Gastroesophageal sphincter (tissue), 4 donors: ENCODE data around the gene ALDH1A1. TPM values are rescaled to one million over a fixed set of nuclear protein-coding genes. Genes with fewer than 3 reads are reported as not detected.
A peak's percentile ranks its signal among the peaks of the same experiment; 100 is the strongest.

ENCODE experiments used
- ATAC-seq: fragments of 150-250 bp; one replicate; pipeline ENCODE4 v1.9.1; 2016; ENCODE audit warnings: mild to moderate bottlenecking, moderate library complexity
- H3K27ac ChIP-seq, 4 donors: fragments of 200-600 bp; sonication (generic) in 3 of 4; 1 replicate in 3 of 4; 2 replicates in 1 of 4; pipeline ENCODE4 v1.5.1; 2016 to 2019
- H3K27me3 ChIP-seq: fragments of 200-600 bp; sonication (generic); one replicate; pipeline ENCODE4 v1.5.1; 2019
- H3K36me3 ChIP-seq, 2 donors: fragments of 200-600 bp; sonication (generic); one replicate each; pipeline ENCODE4 v1.5.1; 2019; ENCODE audit warnings: control low read depth in 1 of 2
- H3K4me1 ChIP-seq, 3 donors: fragments of 200-600 bp; sonication (generic); 1 replicate in 2 of 3; 2 replicates in 1 of 3; pipeline ENCODE4 v1.5.1; 2016 to 2019; ENCODE audit warnings: control low read depth in 2 of 3
- H3K4me3 ChIP-seq, 2 donors: fragments of 200-600 bp; sonication (generic); one replicate each; pipeline ENCODE4 v1.5.1; 2019; ENCODE audit warnings: mild to moderate bottlenecking in 1 of 2, moderate library complexity in 1 of 2
- H3K9me3 ChIP-seq, 3 donors: fragments of 200-600 bp; sonication (generic); one replicate each; pipeline ENCODE4 v1.5.1; 2017 to 2019; ENCODE audit warnings: control low read depth in 2 of 3
- CTCF ChIP-seq, 4 experiments: fragments of 200-600 bp in 2 of 4; fragments of 450-650 bp in 2 of 4; sonication (generic) in 1 of 4; IDR thresholded peaks; one replicate each; pipeline ENCODE4 v1.5.1; 2017 to 2019; ENCODE audit warnings: antibody characterized with exemption in 4 of 4, mild to moderate bottlenecking in 2 of 4, moderate library complexity in 2 of 4
- EP300 ChIP-seq: sonication (generic); formaldehyde crosslinking; IDR thresholded peaks from one replicate; pipeline ENCODE4 v1.6.1; 2017; ENCODE audit warnings: antibody characterized with exemption, mild to moderate bottlenecking
- POLR2A ChIP-seq, 2 donors: fragments of 450-650 bp; IDR thresholded peaks; one replicate each; pipeline ENCODE4 v1.6.1; 2017; ENCODE audit warnings: antibody characterized with exemption in 2 of 2, mild to moderate bottlenecking in 2 of 2, moderate library complexity in 1 of 2
- POLR2AphosphoS5 ChIP-seq: sonication (generic); formaldehyde crosslinking; IDR thresholded peaks from one replicate; pipeline ENCODE4 v1.6.1; 2017; ENCODE audit warnings: antibody characterized with exemption
- WGBS, 2 donors: methylation state at CpG; one replicate each; pipeline ENCODE4 v1.1.5; 2018; ENCODE audit warnings: low coverage in 1 of 2; 5-methylcytosine and 5-hydroxymethylcytosine counted together
- total RNA-seq, 4 donors: library from RNA; depleted of rRNA; stranded (reverse); fragments of >200 nt; gene quantifications; one replicate each; pipeline ENCODE4 v1.1.0, GENCODE V29; 2016

Gene ALDH1A1
- 100 to 1,000 TPM in 1 of 4 donors, 10 to 100 TPM in 3; 49.2 to 118 (median 83.9) TPM for total RNA-seq

GRCh38 chr9:72952914-72953313 is at the start of gene ALDH1A1:
Gene ALDH1A1, minus strand, starts transcription at chr9:72953053. Its CDS starts 53 bp downstream, at chr9:72953000.
- Histone ChIP-seq H3K4me1 (peaks cover 0 to 40% (median 0%) of the 10 kb centered on the region in 3 donors), H3K9me3 (no peaks in the 10 kb centered on the region), H3K27ac (peak within 1 kb of the TSS; percentile 32 to 70 (median 52)), H3K36me3 (no peaks in the 10 kb centered on the region), H3K4me3 (peak within 1 kb of the TSS; percentile 45 to 53), H3K27me3 (no peaks in the 10 kb centered on the region)
- 35 to 37% methylated on average over 5 to 9 of the region's 9 CpGs for WGBS, 2 donors
- peak; percentile 51 for ATAC-seq
- TF ChIP-seq EP300 (no peak), POLR2A (IDR thresholded peaks at IDR 0.05) (peak in 1 of 2 donors; percentile 33)

- WGBS, 2 donors = 92 to 100% methylated on average over 3 of the region's 3 CpGs
- ATAC-seq = no peak
Observed at GRCh38 chr9:73001860-73002259, 49.0 kb upstream of the ALDH1A1 start.

GRCh38 chr9:72998363-72998762 is 45.5 kb upstream of the ALDH1A1 start:
- no peaks in the 10 kb centered on the region for H3K9me3 ChIP-seq
- H3K4me3 ChIP-seq = no peak overlapping the region
- H3K4me1 ChIP-seq = no peaks in the 10 kb centered on the region
- WGBS, 2 donors = 86 to 88% methylated on average over 4 of the region's 4 CpGs
- H3K27ac ChIP-seq = no peak overlapping the region
- H3K27me3 ChIP-seq = no peaks in the 10 kb centered on the region
- ATAC-seq = no peak
- TF ChIP-seq EP300 (no peak), POLR2AphosphoS5 (no peak), POLR2A (IDR thresholded peaks at IDR 0.05) (no peak), CTCF (IDR thresholded peaks at IDR 0.05) (no peak)
- no peaks in the 10 kb centered on the region for H3K36me3 ChIP-seq

More at GRCh38 chr9:73001860-73002259, 49.0 kb upstream of the ALDH1A1 start:
- TF ChIP-seq POLR2A (IDR thresholded peaks at IDR 0.05) (no peak), CTCF (IDR thresholded peaks at IDR 0.05) (no peak), EP300 (no peak), POLR2AphosphoS5 (no peak)
- Histone ChIP-seq H3K36me3 (no peaks in the 10 kb centered on the region), H3K27me3 (no peaks in the 10 kb centered on the region), H3K4me3 (no peak overlapping the region), H3K9me3 (no peaks in the 10 kb centered on the region), H3K27ac (no peak overlapping the region), H3K4me1 (no peaks in the 10 kb centered on the region)

GRCh38 chr9:72997387-72997995 is 44.6 kb upstream of the ALDH1A1 start:
- Histone ChIP-seq H3K27me3 (no peaks in the 10 kb centered on the region), H3K27ac (no peak overlapping the region), H3K36me3 (no peaks in the 10 kb centered on the region), H3K4me1 (no peaks in the 10 kb centered on the region), H3K4me3 (no peak overlapping the region), H3K9me3 (no peaks in the 10 kb centered on the region)
- ATAC-seq = peak; percentile 16
- 32 to 58% methylated on average over 5 to 9 of the region's 9 CpGs for WGBS, 2 donors
- TF ChIP-seq EP300 = no peak
- no peak for TF ChIP-seq POLR2AphosphoS5
- TF ChIP-seq CTCF (IDR thresholded peaks at IDR 0.05) = no peak
- TF ChIP-seq POLR2A (IDR thresholded peaks at IDR 0.05) = no peak

- no peak overlapping the region for H3K27ac ChIP-seq
- no peaks in the 10 kb centered on the region for H3K36me3 ChIP-seq
- TF ChIP-seq POLR2AphosphoS5 = no peak
- no peak for TF ChIP-seq CTCF (IDR thresholded peaks at IDR 0.05)
- TF ChIP-seq EP300 = no peak
- TF ChIP-seq POLR2A (IDR thresholded peaks at IDR 0.05) = no peak
- no peaks in the 10 kb centered on the region for H3K4me1 ChIP-seq
- ATAC-seq = no peak
- no peaks in the 10 kb centered on the region for H3K9me3 ChIP-seq
- H3K4me3 ChIP-seq = no peak overlapping the region
- H3K27me3 ChIP-seq = no peaks in the 10 kb centered on the region
Observed at GRCh38 chr9:72996684-72997314, 43.9 kb upstream of the ALDH1A1 start.
